T-helper 1 cell treated with Interleukin-12 subunit alpha and Interleukin-12 subunit beta and Interleukin-4 antibody, amounts not matched to agents 30 μg/mL and 1 μg/mL, for 36 hours (primary cell): ENCODE measurements around the gene F2.
A peak's percentile ranks its signal among the peaks of the same experiment; 100 is the strongest.

Source experiments
- H3K27ac Mint-ChIP-seq: one replicate; pipeline ENCODE4 v1.8.0; 2021; ENCODE audit warnings: mild to moderate bottlenecking, mixed read lengths
- H3K27me3 Mint-ChIP-seq: one replicate; pipeline ENCODE4 v1.8.0; 2021; ENCODE audit warnings: low read depth, mixed read lengths
- H3K36me3 Mint-ChIP-seq: one replicate; pipeline ENCODE4 v1.8.0; 2021; ENCODE audit warnings: low read depth, mixed read lengths
- H3K4me1 Mint-ChIP-seq: one replicate; pipeline ENCODE4 v1.8.0; 2021; ENCODE audit warnings: low read depth, mixed read lengths
- H3K4me3 Mint-ChIP-seq: one replicate; pipeline ENCODE4 v1.8.0; 2021; ENCODE audit warnings: mild to moderate bottlenecking, moderate library complexity, mixed read lengths
- H3K9me3 Mint-ChIP-seq: one replicate; pipeline ENCODE4 v1.8.0; 2021; ENCODE audit warnings: mixed read lengths

Gene F2

DNA sequence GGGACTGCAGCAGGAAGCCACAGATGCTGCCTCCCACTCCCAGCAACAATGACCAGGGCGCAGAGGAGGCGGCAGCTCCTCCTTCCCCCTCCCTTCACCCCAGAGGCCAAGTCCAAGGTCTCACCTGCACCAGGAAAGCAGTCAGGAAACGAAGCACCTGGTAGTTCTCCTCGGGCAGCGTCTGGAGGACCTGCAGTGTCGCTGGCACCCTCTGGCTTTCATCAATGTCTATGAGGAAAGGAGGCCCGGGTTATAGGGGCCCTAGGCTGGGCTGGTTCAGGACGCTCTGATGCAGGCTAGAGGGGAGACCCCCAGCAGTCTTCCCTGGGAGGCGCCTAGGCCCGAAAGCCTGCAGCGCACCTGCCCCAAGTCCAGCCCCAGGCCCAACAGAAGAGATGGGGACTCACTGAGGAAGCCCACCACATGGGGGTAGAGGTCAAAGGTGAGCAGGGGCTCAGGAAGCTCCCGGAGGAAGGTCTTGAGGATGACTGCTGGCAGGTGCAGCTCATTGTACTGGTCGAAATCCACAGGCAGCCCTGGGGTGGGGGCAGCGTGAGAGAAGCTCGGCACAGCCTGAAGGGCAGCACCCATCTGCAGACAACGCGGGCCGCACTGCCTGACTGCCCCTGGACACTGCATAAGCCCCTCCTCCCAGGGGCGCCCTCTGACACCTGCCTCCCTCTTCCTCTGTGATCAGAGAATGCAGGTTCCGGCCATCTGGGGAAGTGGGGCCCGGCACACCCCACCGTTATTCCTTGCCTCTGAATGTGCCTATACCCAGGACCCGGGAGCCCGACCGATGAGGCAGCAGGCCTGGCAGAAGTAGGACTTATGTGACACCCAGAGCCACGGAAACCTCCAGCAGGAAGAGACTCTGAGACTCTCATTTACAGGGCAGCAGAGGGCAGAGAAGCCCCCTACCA lies 39.5 kb upstream of the F2 start:
- Mint-ChIP-seq H3K9me3 (no peaks in the 10 kb centered on the region), H3K4me1 (peaks cover 13% of the 10 kb centered on the region), H3K27ac (no peak overlapping the region), H3K4me3 (no peak overlapping the region), H3K27me3 (no peaks in the 10 kb centered on the region), H3K36me3 (peaks cover 26% of the 10 kb centered on the region)

DNA sequence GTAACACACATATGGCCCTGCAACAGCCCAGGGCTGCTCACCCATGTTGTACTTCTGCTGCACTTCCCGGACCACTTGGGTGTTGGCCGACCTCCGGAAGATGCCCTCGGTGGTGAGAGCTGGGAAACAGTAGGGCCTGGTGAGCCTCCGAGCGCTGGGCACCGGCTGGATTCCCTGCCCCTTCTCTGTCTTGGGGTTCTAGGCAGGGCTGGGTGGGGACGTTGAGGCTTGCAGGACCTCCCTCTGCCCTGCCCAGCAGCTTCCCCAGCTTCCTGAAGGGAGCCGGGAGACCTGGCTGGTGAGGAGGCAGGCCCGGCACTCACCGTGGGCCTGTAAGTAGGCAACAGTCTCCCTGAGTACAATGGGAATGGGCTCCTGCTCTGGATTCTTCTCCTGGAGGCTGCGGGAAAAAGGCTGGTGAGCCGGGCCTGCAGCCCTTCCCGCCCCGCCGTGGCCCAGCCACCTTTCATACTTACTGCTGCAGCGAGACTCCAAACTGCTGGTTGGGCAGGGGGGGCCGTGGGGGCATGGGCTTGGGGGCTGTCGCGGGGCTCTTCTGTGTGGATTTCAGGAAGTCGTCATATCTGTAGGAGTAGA lies 38.8 kb upstream of the F2 start:
- Mint-ChIP-seq H3K4me3 (no peak overlapping the region), H3K36me3 (peaks cover 23% of the 10 kb centered on the region), H3K27me3 (no peaks in the 10 kb centered on the region), H3K27ac (no peak overlapping the region), H3K4me1 (peaks cover 8% of the 10 kb centered on the region), H3K9me3 (no peaks in the 10 kb centered on the region)

DNA sequence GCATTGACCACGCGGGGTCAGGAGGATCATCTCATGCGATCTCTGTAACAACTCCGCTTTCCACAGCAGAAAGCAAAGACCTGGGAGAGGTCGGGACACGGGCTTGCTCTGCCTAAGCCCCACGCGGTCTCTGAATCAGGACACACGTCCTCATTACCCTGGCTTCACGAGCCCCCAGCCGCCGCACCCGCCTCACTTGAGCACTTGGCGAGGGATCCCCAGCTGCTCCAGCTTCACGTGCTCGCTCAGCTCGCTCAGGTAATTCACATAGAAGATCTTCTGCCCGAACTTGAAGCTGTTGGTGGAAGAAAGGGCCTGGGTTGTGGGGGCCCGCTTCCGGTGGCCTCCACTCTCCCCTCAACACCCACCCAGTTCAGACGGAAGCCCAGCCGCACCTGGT lies 38.2 kb upstream of the F2 start:
- peaks cover 6% of the 10 kb centered on the region for H3K4me1 Mint-ChIP-seq
- no peak overlapping the region for H3K4me3 Mint-ChIP-seq
- H3K27me3 Mint-ChIP-seq, result no peaks in the 10 kb centered on the region
- no peaks in the 10 kb centered on the region for H3K9me3 Mint-ChIP-seq
- H3K36me3 Mint-ChIP-seq, result peaks cover 23% of the 10 kb centered on the region
- no peak overlapping the region for H3K27ac Mint-ChIP-seq

DNA sequence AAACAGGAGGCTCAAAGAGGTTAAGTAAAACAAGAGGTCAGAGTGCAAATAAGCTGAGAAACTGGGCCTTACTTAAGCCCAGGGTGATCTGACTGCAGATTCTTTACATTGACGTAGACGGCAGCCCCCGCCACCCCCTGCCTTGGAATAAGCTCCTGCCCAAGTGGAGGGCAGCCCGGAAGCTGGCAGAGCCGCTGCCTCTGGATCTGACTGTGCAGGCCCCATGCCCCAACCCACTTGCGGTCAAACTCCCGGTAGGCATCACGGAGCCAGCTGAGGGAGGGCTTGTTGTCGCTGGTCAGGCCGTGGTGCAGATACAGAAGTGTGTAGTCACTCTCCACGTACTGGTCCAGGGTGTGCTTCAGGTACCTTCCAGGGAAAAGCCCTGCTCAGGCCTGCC lies 37.2 kb upstream of the F2 start:
- Mint-ChIP-seq H3K36me3 (peaks cover 21% of the 10 kb centered on the region), H3K27me3 (no peaks in the 10 kb centered on the region), H3K4me1 (peaks cover 5% of the 10 kb centered on the region), H3K9me3 (no peaks in the 10 kb centered on the region), H3K27ac (no peak overlapping the region), H3K4me3 (no peak overlapping the region)

DNA sequence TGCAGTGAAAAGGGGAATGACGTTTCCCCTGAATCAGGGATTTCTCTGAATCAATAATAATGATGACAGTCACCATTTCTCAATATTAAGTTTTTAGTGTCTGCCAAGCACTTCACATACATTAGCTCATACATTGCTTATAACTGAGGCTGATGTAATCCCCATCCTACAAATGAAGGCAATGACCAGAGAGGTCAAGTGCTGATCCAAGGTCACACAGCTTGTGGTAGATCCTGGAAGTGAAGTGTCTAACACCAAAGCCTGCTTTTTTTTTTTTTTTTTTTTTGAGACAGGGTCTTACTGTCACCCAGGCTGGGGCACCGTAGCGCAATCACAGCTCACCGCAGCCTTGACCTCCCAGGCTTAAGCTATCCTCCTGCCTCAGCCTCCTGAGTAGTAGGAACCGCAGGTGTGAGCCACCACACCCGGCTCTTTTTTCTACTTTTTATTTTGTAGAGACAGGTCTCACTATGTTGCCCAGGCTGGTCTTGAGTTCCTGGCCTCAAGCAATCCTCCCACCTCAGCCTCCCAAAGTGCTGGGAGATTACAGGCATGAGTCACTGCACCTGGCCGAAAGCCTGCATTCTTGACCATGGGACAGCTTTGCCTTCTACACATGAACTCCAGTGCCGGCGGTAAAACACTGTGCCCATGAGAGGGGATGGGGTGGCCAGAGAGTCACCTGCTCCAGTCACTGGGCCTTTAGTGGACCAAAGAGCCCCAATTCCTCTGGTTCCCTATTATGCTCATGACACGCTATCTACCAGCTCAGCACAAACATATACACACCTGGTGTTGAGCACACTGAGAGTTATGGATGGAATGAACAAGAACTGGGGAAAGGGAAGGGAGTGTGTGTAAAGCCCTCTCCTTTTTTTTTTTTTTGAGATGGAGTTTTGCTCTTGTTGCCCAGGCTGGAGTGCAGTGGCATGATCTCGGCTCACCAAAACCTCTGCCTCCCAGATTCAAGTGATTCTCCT lies 36.0 kb upstream of the F2 start:
- no peaks in the 10 kb centered on the region for H3K9me3 Mint-ChIP-seq
- no peak overlapping the region for H3K4me3 Mint-ChIP-seq
- peaks cover 20% of the 10 kb centered on the region for H3K36me3 Mint-ChIP-seq
- H3K4me1 Mint-ChIP-seq, result peaks cover 2% of the 10 kb centered on the region
- no peak overlapping the region for H3K27ac Mint-ChIP-seq
- H3K27me3 Mint-ChIP-seq, result no peaks in the 10 kb centered on the region

DNA sequence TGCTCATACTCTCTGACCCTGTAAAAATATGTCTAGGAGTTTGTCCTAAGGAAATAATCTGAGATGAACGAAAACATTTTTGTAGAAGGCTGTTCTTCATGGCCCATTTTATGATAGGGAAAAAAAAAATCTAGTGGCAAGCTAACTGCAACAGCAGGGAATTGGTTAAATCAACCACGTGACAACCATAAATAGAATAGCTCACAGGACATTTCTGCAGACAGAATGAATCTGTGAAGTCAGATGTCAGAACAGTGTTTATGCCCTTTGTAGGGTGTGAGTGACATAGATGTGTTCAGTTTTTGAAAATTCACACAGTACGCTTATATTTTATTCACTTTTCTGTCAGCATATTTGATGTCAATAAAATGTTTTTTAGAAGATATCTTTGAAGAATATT lies 34.6 kb upstream of the F2 start:
- no peak overlapping the region for H3K27ac Mint-ChIP-seq
- H3K27me3 Mint-ChIP-seq, result no peaks in the 10 kb centered on the region
- H3K4me3 Mint-ChIP-seq, result no peak overlapping the region
- H3K9me3 Mint-ChIP-seq, result no peaks in the 10 kb centered on the region
- H3K36me3 Mint-ChIP-seq, result peaks cover 17% of the 10 kb centered on the region
- peaks cover 2% of the 10 kb centered on the region for H3K4me1 Mint-ChIP-seq

DNA sequence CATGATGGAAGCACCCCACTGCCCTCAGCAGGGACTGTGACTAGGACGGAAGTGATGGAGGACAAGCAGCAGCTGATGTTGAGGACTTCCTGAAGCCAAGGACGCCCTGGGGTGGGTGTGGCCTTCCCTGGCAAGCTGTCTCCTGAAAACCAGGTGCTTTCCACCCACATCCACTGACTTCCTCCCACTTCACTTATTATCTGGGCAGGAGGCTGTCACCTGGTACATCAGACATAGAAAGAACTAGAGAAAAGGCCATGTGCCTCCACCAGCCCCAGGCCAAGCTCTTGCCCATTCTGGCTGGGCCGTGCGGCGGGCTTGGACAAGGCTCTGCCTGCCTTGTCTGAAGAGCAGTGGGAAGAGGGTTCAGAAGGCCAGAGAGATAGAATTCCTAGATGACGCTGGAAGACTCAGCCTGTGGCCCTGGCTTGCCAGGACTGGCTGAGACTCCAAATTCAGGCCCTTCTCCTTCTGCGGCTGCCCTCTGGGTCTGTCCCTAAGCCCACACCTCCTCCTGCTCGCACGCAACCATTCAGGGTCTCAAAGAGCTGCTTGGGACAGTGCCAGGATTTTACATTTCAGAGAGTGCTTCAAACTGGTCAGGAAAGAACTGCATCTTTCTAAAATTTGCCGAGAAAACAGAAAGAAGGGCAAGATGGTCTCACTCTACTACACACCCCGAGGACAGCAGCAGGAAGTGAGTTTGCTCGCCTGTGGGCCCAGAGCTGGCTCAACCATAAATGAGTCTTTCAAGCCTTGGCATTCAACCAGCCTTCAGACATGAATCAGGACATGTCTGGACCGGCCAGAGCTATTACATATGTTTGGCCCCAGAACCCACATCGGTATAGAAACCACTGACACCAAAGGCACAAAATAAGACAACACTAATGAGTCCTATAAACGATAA lies 31.9 kb upstream of the F2 start:
- peaks cover 18% of the 10 kb centered on the region for H3K36me3 Mint-ChIP-seq
- H3K4me3 Mint-ChIP-seq, result no peak overlapping the region
- no peaks in the 10 kb centered on the region for H3K27me3 Mint-ChIP-seq
- no peak overlapping the region for H3K27ac Mint-ChIP-seq
- peaks cover 3% of the 10 kb centered on the region for H3K4me1 Mint-ChIP-seq
- H3K9me3 Mint-ChIP-seq, result no peaks in the 10 kb centered on the region

DNA sequence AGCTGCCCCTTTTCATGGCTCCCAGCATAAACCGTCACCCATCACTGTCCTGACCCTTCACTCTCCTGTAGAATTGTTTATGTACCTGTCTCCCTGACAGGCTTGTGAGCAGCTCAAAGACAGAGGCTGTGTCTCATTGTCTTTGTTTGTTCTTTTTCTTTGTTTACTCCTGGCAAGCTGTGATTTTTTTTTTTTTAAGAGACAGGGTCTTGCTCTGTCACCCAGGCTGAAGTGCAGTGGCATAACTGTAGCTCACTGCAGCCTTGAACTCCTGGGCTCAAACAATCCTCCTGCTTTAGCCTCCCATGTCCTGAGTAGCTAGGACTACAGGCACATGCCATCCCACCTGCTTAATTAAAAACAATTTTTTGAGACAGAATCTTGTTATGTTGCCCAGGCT lies 28.3 kb upstream of the F2 start:
- no peaks in the 10 kb centered on the region for H3K27me3 Mint-ChIP-seq
- peaks cover 24% of the 10 kb centered on the region for H3K36me3 Mint-ChIP-seq
- H3K9me3 Mint-ChIP-seq, result no peaks in the 10 kb centered on the region
- peak overlapping the region; percentile 18 for H3K27ac Mint-ChIP-seq
- peaks cover 2% of the 10 kb centered on the region for H3K4me1 Mint-ChIP-seq
- no peak overlapping the region for H3K4me3 Mint-ChIP-seq

DNA sequence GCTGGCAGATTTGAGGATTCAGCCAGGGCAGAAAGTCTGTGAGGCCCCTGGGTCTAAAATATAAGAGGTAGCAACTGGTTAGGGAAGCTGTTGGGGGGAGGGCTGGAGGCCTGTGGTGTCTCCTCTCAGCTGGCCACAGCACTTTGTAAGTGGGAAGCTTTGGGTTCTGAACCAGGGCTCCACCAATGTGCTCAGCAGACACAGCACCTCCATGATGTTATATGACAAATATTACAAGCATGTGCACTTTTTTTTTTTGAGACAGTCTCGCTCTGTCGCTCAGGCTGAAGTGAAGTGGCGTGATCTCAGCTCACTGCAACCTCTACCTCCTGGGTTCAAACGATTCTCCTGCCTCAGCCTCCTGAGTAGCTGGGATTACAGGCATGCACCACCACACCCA lies 26.6 kb upstream of the F2 start:
- Mint-ChIP-seq H3K4me3 (no peak overlapping the region), H3K9me3 (no peaks in the 10 kb centered on the region), H3K4me1 (peaks cover 2% of the 10 kb centered on the region), H3K27ac (no peak overlapping the region), H3K27me3 (no peaks in the 10 kb centered on the region), H3K36me3 (peaks cover 21% of the 10 kb centered on the region)

DNA sequence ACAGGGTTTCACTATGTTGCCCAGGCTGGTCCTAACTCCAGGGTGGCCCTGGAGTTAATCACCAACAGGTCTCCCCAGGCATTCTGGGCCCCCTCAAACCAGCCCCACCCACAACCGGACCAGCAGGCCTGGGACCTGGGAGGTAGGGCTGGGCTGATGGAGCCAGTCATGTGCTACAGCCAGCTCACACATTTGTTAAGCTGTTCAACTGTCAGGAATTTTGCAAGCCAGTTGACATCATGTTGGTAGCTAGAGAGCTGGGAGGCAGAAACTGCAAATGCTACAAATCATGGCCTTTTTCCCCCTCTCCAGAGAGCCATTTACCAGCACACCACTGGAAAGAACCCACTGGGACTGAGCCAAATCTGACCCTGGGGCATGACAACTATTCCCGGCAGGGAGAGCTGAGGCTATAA lies 25.4 kb upstream of the F2 start:
- peaks cover 17% of the 10 kb centered on the region for H3K36me3 Mint-ChIP-seq
- H3K4me3 Mint-ChIP-seq, result no peak overlapping the region

DNA sequence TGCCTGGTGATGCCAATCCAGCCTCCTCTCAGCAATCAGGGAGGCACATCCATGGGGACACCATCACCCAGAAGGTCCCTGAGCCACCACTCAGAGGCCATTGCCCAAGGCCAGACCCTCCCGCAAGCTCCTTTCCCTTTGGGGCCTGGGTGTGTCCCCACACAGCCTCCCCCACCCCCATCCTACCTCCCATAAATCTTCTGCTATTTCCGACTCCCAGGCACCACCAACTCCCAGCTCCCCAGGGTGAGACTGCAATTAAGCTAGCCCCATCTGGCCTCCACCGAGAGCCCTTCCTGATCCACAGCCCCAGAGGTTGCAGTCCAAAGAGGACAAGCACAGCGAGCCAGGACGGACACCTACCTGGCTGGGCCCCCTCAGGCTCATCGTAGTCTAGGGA lies 24.9 kb upstream of the F2 start:
- H3K4me1 Mint-ChIP-seq, result peaks cover 10% of the 10 kb centered on the region
- no peaks in the 10 kb centered on the region for H3K9me3 Mint-ChIP-seq
- H3K27ac Mint-ChIP-seq, result no peak overlapping the region
- H3K27me3 Mint-ChIP-seq, result no peaks in the 10 kb centered on the region
- H3K4me3 Mint-ChIP-seq, result no peak overlapping the region
- H3K36me3 Mint-ChIP-seq, result peaks cover 18% of the 10 kb centered on the region

More for the DNA sequence above, 25.4 kb upstream of the F2 start:
- H3K27me3 Mint-ChIP-seq, result no peaks in the 10 kb centered on the region
- H3K27ac Mint-ChIP-seq, result no peak overlapping the region
- no peaks in the 10 kb centered on the region for H3K9me3 Mint-ChIP-seq
- peaks cover 9% of the 10 kb centered on the region for H3K4me1 Mint-ChIP-seq

DNA sequence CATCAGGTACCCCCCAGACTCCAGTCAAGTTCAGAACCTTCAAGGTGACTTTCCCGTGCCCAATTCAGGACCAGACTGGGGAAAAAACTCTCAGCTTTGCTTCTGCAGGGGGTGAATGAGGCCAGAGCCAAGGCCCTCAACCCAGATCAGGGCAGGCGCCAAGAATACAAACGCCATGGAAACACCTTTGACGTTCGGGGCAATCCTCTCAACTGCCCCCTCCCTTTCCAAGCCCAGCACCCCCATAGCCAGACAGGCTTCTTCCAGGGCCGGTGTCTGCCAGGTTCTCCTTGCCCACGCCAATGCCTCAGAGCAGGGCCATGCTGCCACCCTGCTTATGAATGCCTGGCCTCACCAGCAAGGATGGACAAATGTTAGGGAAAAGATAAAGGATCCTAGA lies 24.4 kb upstream of the F2 start:
- Mint-ChIP-seq H3K36me3 (peaks cover 16% of the 10 kb centered on the region), H3K27ac (no peak overlapping the region), H3K9me3 (no peaks in the 10 kb centered on the region), H3K4me1 (peaks cover 10% of the 10 kb centered on the region), H3K4me3 (no peak overlapping the region), H3K27me3 (no peaks in the 10 kb centered on the region)

DNA sequence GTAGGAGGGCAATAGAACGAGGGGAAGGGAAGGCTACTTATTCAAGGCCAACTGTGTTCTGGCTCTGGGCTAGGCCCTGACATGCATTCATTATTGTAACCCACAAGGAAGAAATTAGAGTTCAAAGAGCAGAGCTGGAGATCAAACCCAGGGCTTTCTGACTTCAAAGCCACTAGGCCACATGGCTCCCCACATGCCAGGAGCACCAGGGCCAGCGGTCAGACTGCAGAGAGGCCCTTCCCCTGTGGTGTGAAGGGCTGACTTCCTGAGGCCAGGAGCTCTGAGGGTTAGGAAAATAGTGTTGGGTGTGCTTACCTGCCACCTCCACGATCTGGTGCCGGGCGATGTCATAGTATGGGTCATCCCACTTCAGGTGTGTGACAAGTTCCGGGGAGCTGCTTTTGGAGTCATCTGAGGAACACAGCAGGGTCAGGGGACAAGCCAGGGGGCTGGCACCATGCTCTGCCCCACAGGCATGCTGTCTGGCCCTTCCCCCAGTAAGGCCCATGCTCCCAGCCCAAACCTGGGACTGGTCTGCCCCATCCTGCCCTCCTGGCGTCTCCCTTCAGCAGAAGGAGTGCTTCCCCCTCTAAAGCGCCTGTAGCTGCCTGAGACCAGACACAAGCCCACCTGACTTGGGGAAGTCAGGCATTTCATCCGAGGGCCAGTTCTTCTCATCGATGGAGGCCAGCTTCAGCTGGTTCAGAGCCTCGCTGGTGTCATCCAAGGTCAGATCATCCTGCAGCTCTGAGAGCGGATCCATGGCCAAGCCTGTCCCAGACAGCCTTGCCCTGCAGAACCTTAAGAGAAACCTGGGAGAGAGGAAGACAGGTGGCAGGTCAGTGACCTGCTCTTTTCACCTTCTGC lies 23.4 kb upstream of the F2 start:
- Mint-ChIP-seq H3K27ac (no peak overlapping the region), H3K36me3 (peaks cover 20% of the 10 kb centered on the region), H3K4me1 (peaks cover 11% of the 10 kb centered on the region), H3K9me3 (no peaks in the 10 kb centered on the region), H3K4me3 (no peak overlapping the region), H3K27me3 (no peaks in the 10 kb centered on the region)
